Right atrium auricular region (tissue), 2 donors: Measurements from ENCODE around the gene APP. TPM values are rescaled to one million over a fixed set of nuclear protein-coding genes. Genes with fewer than 3 reads are reported as not detected.

Experiments used
- DNase-seq: peaks from one replicate; pipeline ENCODE4 v3.0.0-alpha.2; 2019; ENCODE audit warnings: low spot score
- H3K27ac ChIP-seq, 2 donors: fragments of 200-600 bp; sonication (generic); 1 replicate in 1 of 2; 2 replicates in 1 of 2; pipeline ENCODE4 v1.5.1; 2016 to 2019
- H3K27me3 ChIP-seq, 2 donors: fragments of 200-600 bp; sonication (generic); one replicate each; pipeline versions ENCODE4 v1.5.1 to v1.6.0; 2017 to 2019
- H3K36me3 ChIP-seq: fragments of 200-600 bp; sonication (generic); one replicate; pipeline ENCODE4 v1.5.1; 2016
- H3K4me1 ChIP-seq, 2 donors: fragments of 200-600 bp; sonication (generic); one replicate each; pipeline versions ENCODE4 v1.5.1 to v1.6.0; 2017 to 2019
- H3K4me3 ChIP-seq, 2 donors: fragments of 200-600 bp; sonication (generic); 1 replicate in 1 of 2; 2 replicates in 1 of 2; pipeline ENCODE4 v1.5.1; 2017 to 2019; ENCODE audit warnings: mild to moderate bottlenecking in 1 of 2, moderate library complexity in 1 of 2
- H3K9me3 ChIP-seq, 2 donors: fragments of 200-600 bp; sonication (generic); one replicate each; pipeline ENCODE4 v1.5.1; 2019
- CTCF ChIP-seq, 2 donors: fragments of 200-600 bp; sonication (generic); IDR thresholded peaks; one replicate each; pipeline ENCODE4 v1.5.1; 2019; ENCODE audit warnings: antibody characterized with exemption in 2 of 2
- total RNA-seq, 2 donors: library from RNA; depleted of rRNA; stranded (reverse); fragments of >200 nt; gene quantifications; one replicate each; pipeline ENCODE4 v1.1.0, GENCODE V29; 2016

Gene APP
- total RNA-seq, 2 donors from 2014 or later: 326 to 389 TPM

- Histone ChIP-seq H3K36me3 (peaks cover 9% of the 10 kb centered on the region), H3K4me1 (peaks cover 0 to 12% of the 10 kb centered on the region in 2 donors), H3K9me3 (no peaks in the 10 kb centered on the region), H3K27ac (no peak overlapping the region), H3K27me3 (no peaks in the 10 kb centered on the region), H3K4me3 (no peak overlapping the region)
- no peak for TF ChIP-seq CTCF (IDR thresholded peaks at IDR 0.05)
- no peak for DNase-seq
Observed at GRCh38 chr21:25980710-25981109, 189.9 kb downstream of the APP start.

GRCh38 chr21:25979845-25980616 is 190.5 kb downstream of the APP start:
- no peak for TF ChIP-seq CTCF (IDR thresholded peaks at IDR 0.05)
- Histone ChIP-seq H3K4me3 (no peak overlapping the region), H3K36me3 (peaks cover 9% of the 10 kb centered on the region), H3K4me1 (peaks cover 0 to 12% of the 10 kb centered on the region in 2 donors), H3K9me3 (no peaks in the 10 kb centered on the region), H3K27me3 (no peaks in the 10 kb centered on the region), H3K27ac (no peak overlapping the region)
- DNase-seq: no peak

GRCh38 chr21:25977068-25977611 is 193.4 kb downstream of the APP start:
- no peak for TF ChIP-seq CTCF (IDR thresholded peaks at IDR 0.05)
- Histone ChIP-seq H3K36me3 (peaks cover 18% of the 10 kb centered on the region), H3K4me1 (no peaks in the 10 kb centered on the region), H3K27me3 (no peaks in the 10 kb centered on the region), H3K9me3 (no peaks in the 10 kb centered on the region), H3K27ac (no peak overlapping the region), H3K4me3 (no peak overlapping the region)
- no peak for DNase-seq

GRCh38 chr21:25974964-25975363 is 195.6 kb downstream of the APP start:
- no peaks in the 10 kb centered on the region for H3K9me3 ChIP-seq
- no peaks in the 10 kb centered on the region for H3K27me3 ChIP-seq
- peak overlapping the region in 1 of 2 donors; percentile 1 for H3K27ac ChIP-seq
- no peak for TF ChIP-seq CTCF (IDR thresholded peaks at IDR 0.05)
- peaks cover 12% of the 10 kb centered on the region for H3K36me3 ChIP-seq
- no peak overlapping the region for H3K4me3 ChIP-seq
- H3K4me1 ChIP-seq: peaks cover 0 to 6% of the 10 kb centered on the region in 2 donors
- DNase-seq: no peak

- no peak for TF ChIP-seq CTCF (IDR thresholded peaks at IDR 0.05)
- DNase-seq: no peak
- Histone ChIP-seq H3K27me3 (no peaks in the 10 kb centered on the region), H3K4me3 (peak overlapping the region in 1 of 2 donors; percentile 14), H3K36me3 (peaks cover 12% of the 10 kb centered on the region), H3K4me1 (peaks cover 0 to 19% of the 10 kb centered on the region in 2 donors), H3K27ac (peak overlapping the region; percentile 24 to 70), H3K9me3 (no peaks in the 10 kb centered on the region)
Observed at GRCh38 chr21:25970254-25970930, 200.2 kb downstream of the APP start.
